Measurements from ENCODE around the gene HAUS3.

The HAUS3 gene

DNA sequence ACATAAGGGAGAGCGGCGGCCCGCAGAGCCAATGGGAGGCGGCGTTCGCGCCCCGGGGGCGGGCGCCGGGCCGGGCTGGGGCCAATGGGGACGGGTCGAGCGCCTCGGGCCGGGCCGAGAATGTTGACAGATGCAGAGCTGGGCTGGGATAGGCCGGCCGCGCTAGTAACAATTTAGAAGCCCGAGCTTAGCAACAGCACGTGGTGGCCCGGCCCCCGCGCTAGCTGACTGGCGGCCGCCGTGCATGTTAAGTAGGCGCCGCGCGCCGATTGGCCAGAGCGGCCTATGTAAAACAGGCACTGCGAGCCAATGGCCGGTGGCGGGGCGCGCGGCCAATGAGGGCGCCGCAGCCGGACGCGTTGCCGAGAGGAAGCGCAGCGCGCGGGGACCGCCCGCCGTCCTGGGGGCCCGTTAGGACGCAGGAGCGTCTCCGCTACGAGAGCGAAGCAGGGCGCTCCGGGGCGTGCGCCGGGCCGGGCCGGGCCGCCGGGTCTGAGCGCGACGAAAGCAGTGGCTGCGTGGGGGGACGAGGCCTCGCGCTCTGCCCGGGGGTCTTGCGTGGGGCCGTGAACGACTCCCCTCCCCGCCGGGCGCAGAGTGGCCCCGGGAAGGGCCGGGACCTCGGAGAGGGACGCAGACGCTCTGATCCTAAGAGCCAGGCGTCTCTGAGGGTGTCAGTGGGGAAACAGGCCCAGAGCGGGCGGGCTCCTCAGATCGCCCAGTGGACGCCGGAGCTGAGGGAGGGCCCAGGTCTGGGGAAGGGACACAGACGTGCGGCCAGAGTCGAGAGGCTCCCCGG is 20.4 kb upstream of the HAUS3 start:
- peak; percentile 99 for DNase-seq

DNA sequence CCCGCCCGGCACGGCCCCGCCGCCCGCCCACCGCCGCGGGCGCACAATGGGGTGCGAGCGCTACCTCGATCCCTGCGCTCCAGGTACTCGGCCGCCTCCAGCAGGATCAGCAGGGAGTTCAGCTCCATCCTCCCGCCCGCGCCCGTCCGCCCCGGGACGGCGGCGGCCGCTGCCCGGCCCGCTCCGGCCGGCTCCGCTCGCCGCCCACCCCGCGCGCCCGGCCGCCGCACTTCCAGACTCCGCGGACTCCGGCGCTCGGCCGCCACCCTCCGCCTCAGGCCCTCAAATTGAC is 19.9 kb upstream of the HAUS3 start, which contains the start of gene MXD4:
Gene MXD4, minus strand, starts transcription at position 257 of the 292 bp plus-strand sequence. Its CDS starts 129 bp downstream, at position 128.
- DNase-seq = no peak

DNA sequence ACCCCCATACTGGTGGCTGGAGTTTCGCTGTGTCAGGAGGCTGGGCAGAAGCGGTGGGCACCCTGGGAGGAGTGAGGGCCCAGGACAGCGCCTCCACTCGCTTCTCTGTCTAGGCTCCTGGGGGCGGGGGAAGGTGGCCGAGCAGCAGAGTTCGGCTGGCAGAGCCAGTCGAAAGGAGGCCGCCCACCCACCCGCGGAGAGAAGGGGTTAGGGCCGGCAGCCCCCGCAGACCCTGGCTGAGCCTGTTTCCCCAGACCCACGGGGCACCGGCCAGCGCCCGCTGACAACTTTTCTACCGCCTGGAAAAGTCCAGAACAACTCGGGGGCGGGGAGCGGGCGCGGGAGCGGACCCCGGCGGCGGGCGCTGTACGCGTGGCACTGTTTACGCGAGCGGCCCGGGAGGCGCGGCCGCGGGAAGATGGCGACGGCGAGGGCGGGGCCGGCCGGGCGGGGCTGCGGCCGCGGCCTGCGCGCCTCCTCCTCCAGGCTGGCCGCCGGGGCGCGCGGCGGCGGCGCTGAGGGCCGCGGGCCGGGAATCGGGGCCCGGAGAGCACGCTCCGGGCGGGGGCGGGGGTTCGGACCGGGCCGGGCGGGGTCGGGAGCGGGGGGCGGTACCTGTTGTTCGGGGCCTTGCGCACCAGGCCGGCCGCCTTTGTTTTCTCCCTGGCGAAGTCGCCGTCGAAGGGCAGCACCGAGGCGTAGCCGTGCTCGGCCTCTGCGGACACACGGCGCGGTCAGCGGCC is 19.4 kb upstream of the HAUS3 start:
- peak; percentile 52 for DNase-seq

DNA sequence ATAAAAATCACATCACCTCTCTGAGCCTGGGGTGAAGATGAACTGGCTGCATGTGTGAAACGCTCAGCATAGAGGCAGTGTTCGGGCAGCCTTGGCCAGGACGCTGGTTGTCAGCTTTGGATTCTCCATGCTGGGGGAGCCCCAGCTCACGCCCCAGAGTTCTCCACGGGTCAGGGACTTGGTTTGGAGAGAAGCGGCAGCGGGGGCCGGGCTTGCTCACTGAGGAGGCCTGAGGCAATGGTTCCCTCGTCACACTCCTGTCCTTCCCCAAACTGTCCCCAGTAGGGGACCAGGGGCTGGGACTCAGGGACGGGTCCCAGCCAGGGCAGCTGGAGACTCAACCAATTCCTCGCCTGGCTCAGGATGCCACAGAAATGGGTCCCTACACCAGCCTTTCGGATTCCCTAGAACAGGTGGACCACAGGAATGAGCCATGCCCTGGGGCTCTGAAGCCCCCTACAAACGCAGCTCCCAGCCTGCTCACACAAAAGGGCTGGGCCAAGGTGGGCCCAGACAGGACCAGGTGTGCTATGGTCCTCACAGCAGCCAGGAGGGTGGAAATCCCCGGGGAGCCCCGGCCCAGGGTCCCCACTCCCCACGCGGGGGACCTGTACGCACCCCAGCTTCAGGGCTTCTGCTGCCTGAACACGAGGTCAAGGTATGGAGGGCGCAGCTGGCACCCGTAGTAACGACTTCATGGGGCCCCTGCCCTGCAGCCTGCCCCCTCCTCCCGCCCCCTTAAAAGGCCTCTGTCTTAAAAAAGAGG is 18.6 kb upstream of the HAUS3 start:
- no peak for DNase-seq

DNA sequence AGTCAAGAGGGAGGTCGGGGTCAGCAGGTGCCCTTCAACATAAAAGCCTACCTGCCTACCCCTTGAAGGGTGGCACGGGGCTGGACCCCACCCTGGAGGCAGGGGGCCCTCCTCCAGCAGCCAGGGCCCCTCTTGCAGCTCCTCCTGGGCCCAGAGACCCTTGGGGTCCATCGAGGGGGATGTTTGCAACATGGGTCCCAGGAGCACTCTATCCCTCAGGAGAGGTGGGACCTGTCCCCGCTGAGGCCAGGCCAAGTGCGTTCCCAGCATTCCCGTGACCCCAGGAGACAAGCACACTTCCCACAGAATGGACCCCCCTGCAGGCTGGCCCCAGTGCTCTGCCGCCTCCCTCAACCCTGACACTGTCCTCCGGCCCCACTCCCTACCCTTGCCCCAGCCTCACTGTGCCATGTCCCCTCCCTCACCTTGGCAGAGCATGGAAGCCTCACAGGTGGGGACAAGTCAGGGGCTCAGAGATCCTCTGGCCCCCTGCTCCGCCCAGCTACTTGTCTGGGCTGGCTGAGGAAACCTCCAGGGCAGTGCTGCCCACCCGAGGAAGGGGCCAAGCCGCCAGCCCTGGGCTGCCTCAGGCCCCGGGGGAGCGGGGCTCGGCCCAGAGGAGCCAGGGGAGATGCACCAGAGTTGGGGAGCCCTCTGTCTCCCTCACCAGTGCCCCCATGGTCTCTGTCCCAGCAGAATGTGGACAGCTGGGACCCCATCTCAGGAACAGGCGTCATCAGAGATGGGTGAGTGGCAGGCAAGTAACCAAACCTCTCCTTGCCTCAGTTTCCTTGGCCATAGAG is 17.8 kb upstream of the HAUS3 start:
- no peak for DNase-seq

DNA sequence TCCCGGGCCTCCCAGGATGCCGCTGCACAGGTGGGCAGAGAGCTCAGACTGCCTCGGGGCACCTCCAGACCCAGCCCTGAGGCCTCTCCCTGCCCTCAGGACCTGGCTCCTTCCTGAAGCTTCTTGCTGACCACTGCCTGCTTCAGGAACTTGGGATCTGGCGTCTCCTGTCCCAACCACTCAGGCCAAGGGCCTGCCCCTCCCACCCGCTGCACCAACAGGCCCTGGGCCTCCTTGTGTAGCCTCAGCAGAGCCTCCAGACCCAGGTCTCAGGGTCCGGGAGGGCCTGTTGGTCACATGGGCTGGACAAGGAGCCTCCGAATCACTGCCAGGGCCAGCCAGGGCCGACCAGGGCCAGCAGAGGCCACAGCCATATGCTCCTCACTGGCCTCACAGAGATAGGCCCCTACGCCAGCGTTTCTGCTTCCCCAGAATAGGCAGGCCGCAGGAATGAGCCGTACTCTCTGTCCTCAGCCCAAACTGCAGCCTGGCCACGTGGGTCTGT is 17.2 kb upstream of the HAUS3 start:
- no peak for DNase-seq

DNA sequence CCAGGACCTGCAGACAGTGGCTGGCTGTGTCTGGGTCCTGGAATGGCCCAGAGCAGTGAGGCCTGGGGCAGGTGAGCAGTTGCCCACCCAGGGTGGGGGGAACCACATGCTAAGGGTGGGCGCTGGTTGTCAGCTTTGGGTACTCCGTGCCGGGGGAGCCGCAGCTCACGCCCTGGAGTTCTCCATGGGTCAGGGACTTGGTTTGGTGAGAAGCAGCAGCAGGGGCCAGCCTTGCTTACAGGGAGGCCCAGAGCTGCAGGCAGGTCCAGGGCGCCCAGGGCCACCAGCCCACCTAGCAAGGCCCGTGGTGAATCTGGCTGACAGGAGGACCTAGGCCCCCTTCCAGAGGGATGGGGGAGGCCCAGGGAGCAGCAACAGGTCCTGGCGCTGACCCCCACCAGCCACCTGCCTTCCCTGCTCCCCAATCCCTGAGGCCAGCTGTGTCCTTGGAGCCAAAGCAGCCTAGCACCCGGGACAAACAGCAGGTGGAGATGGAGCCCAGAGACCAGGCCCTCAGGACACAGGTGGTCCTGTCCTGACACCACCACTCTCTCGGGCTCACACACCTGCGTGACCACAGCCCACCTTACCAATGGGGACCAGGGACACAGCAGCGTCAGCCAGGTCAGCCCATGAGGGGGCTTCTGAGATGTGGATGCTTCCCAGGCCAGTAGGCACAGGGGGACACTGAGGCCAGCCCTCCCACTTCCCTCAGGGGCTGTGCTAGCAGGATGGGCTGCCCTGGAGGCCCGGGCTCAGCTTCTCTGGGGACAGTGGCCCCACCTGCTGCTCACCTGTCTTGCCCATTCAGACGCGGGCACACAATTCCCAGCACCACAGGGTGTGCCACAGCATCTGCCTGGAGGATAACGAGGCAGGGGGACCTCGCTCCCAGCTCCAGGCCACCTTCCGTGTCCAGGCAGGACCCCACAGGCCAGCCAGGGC is 16.4 kb upstream of the HAUS3 start:
- no peak for DNase-seq

DNA sequence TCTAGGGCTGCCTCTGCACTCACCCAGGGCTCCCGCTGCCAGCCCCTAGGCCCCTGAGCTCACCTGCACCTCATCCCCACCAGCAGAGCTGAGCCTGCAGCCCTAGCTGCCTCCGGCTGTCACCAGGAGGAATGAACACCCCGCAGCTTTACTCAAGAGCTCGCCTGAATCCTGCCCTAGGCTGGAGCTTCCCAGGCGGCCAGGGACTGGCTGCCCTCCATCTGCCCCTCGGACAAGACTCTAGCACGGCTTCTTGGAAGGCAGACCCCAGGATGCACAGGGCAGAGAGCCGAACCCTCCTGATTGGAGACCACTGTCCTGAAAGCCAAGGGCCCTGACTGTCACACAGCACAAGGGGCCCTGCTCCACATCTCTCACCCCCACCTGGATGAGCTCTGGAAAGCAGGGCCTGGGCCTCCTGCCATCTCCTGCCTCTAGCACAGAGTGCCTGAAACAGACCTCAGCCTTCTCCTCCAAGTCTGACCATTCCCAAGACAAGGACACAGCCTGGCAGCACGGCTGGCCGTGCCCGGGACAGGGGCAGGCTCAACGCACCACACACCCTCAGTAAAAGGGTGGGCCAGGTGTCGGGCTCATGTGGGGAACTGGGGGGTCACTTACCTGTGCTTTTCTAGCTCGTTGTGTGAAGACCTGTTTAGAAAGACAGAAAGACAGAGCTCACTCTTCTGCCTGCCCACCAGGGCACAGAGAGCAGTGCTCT is 15.6 kb upstream of the HAUS3 start:
- no peak for DNase-seq

DNA sequence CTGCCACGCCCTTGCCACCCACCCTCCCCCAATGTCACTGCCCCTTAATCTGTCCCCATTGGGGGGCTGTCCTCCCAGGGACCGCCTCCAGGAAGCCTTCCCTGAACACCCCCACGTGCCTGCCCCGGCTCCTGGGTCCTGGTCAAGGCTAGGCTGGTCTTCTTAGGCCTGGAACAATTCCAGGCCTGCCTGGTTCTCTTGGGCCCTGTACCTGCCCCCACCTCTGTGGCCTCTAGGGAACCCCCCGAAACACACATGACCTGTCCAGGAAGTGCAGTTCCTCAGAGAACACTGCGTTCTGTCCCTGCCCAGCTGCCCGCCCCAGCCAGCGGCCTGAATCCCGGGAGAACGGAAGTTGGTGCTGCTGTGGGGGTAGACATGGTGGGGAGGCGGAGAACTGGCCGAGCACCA is 14.9 kb upstream of the HAUS3 start:
- no peak for DNase-seq

DNA sequence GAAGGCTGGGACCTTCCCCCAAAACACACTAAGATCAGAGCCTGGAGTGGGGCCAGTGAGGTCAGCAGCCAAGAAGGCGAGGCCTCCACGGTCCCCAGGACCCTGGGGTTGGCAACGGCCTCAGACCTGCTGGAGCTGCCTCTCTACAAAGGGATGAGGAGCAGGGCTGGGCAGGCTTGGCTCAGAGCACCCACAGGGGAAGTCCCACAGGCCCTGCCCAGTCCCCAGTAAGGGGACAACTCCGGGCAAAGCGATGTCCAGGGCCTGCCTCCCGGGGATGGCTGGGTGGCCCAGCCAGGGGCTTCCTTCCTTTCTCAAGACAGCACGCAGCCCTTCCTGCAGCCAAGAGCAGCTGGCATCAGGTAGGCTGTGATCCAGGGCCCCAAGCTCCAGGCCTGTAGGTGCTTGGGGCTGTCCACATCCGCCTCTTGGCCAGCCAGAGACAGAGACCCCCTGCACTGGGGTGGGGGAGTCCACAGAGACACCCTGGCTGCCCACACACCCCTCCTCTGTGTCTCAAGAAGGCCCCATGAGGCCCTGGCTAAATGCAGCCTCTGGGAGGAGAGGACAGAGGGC is 14.3 kb upstream of the HAUS3 start:
- no peak for DNase-seq

DNA sequence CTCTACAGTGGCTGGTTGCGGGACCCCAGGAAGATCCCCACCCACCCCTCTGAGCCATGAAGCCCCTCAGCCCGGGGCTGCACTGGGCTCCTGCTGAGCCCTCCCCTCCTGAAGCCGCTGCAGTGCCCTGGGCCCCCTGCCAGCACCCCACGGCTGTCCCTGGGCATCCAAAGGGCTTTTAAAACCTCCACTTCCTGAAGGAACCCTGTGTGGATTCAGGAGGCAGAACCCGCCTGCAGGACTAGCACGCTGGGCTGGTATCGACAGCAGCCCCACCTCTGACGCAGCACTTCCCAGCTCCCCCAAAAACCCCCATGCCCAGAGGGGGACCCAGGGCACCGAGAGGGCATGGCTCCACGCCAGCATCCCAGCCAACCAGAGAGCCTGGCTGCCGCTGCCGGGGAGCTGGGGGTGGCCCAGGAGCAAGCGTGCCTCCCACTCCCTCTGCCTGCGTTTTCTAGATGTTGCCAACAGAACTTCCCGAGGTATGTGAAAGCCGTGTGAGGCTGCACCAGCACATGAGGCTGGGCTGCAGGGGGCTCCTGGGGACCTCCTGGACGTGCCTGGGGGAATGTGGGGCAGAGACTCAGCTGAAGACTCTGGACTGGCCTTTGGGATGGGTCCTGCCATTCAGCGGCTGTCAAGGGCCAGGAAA is 13.7 kb upstream of the HAUS3 start:
- DNase-seq = no peak

DNA sequence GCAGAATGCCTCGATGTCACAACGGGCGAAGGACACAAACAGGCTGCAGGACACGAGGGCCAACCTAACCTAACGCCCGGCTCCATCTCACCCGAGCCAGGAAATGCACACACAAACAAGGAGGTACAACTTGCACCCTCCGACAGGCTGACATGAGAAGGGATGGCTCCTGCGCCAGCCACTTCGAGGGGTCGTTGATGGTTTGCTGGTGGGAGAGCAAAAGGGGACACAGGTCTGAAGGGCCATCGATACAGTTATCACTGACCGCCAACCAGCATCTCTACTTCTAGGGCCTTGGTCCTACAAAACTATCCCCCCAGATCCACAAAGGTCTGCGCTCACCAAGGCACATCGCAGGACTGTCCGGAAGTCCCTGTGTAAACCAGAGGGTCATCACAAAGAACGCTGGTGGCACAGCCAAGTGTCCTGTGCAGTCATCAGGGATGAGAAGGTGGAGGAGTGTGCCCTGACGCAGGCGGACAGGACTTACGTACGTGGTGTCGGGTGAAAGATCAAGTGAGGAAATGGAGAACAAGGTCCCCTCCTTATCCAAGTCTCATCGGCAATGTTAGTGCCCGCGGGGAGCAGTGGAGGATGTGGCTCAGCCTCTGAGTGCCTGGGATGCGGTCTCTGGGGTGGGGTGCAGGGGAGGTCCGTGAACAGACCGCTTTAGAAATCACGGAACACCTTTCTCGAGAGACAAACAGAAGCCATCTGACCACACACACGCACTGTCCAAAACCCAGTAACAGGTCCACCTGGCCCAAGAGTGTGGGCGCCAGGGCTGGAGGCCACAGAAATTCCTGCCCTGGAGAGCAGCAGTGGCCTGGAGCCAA is 13.0 kb upstream of the HAUS3 start:
- no peak for DNase-seq

DNA sequence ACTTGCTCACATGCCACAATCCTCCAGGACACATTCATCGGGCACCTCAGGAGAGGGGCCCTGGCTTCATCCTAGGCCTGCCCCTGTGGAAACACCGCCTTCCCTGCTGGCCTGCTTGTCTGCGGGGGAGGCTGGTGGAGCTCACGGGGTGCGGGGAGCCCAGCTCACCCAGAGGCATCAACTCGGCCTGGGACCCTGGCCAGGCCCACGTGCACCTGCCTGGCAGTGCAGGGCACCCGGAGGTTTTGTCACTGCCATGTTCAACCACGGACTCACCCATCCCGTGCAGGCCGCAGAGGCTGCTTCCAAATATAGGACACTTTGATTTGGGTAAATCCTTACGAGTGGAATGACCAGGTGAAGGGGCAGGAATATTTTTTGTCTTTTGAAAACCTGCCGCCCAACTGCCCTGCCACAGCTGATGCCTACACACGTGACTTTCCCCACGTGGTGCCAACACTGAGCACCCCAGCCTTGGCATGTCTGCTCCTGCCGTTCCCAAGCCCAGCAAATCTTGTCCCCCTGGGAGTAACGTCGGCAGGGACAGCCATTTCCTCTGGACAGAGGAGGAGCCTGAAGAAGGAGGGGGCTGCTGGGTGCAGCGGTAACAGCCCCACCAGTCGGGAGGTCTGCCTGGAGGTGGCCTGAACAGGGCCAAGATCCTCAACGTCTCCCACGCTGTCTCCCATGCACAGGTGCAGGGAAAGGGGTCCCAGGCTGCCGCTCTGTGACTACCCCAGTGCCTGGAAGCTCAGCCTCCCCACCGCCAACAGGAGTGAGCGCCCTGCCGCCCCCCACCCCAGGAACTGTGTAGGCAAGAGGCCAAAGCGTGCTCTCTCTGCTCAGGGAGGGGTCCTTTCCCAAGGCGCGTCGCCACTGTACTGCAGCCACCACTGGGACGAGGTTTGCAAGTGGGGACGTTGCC is 11.5 kb upstream of the HAUS3 start:
- DNase-seq = no peak

DNA sequence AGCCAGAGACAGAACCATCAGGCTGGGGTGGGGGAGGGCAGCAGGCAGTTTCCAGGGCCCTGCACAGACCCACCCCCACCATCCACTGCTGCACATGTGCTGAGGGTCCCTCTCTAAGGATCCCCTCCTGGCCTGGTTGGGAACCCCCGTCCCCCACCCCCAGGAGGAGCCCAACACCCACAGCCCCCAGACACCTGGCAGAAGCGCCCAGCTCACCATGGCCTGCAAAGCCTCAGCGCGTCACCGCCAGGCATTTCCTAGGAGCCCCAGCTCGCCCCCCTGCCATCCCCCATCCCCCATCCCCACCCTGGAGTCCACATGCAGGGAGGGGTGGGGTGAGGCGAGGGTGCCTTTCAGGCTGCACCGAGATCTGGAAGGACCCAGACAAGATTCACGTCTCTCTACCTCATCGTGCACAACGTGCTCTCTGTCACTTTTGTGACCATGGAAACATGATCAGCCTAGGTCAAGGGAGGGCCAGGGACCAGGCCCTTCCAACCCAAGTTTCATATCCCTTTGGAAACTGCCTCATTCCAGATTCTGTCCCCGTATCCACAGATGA is 10.7 kb upstream of the HAUS3 start:
- no peak for DNase-seq

DNA sequence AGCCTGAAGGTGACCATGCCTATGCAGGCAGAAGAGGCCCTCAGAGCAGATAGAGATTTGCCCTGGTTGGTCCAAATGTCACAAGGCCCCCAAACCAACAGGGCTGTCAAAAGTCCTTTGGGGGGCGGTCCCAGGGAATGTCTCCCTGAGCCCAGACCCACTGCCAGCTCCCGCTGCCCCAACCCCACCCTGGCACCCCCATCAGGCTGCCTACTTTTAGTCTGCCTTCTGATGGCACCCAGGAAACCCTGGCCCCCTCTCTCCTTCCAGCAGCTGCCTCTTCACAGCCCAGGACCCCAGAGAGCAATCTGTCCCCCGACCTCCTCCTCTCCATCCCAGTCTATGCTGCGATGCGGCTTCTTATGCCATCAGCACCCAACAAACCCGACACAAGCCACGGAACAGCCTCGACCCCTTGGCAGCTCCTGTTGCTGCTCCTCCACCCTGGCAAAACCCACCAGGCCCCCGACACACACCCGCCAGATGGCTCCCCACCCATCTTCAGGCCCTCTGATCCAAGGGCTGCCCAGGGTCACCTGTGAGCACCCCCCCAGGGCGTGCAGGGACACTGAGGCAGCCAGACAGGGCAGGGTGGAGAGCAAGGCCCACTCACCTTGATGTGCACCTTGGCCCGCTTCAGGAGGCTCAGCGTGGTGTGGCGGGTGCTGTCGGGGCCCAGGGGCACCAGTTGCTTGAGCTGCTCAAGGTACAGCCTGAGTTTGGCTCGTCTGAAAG is 10.0 kb upstream of the HAUS3 start:
- DNase-seq = no peak

DNA sequence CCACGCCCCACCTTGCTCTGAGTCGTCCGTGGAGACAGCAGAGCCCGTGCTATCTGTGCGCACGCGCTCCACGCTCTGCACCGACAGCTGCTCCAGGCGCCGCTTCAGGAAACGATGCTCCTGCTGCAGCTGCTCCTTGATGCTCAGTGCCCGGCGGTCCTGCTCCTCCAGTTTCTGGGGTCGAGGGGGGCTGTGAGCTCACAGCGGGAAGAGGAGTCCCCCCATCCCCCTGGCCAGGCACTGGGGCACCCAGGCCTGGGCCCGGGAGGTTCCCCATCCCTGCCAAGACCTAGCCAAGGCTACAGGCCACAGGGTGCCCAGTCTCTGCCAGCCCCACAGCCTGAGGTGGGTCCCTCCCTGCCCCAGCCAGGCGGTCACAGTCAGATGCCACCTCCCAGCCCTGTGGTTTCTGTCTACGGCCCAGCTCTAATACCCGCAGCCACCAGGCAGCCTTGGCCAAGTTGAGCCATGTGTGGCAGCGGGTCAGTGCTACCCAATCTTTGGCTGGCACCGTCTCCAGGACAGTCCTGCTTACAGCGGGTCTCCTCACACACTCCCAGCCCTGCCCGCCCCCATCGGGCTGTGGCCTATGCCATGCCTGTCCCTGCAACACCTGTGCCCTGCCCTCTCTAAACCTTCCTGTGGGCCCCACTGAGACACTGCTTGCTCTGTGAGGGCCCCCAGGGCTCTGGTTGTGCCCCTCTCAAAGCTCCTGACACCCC is 9.3 kb upstream of the HAUS3 start:
- DNase-seq = no peak

All from activated gamma-delta T cell (primary cell).